NCI-H2196 (cell line): ENCODE measurements around the gene CPN2.
A peak's percentile ranks its signal among the peaks of the same experiment; 100 is the strongest.

Source experiments
- DNase-seq: peaks from one replicate; lab custom pipeline; 2025; ENCODE audit not compliant: unreplicated experiment; lab: John Stamatoyannopoulos, UW

The CPN2 gene

GRCh38 chr3:194357681-194358080 is 6.6 kb upstream of the CPN2 start:
- no peak for DNase-seq

- no peak for DNase-seq
Measured at GRCh38 chr3:194355379-194355778, 4.3 kb upstream of the CPN2 start.

- no peak for DNase-seq
Measured at GRCh38 chr3:194354315-194354714, 3.2 kb upstream of the CPN2 start.

- DNase-seq: no peak
Measured at GRCh38 chr3:194352667-194353246, 1.6 kb upstream of the CPN2 start.

- DNase-seq: no peak
Measured at GRCh38 chr3:194351952-194352536, 916 bp upstream of the CPN2 start.

- no peak for DNase-seq
Measured at GRCh38 chr3:194350726-194351071, 429 bp downstream of the CPN2 start.

- DNase-seq: no peak
Measured at GRCh38 chr3:194348354-194348753, 2.8 kb downstream of the CPN2 start.

GRCh38 chr3:194346621-194347020 is 4.5 kb downstream of the CPN2 start:
- no peak for DNase-seq

- no peak for DNase-seq
Measured at GRCh38 chr3:194346035-194346434, 5.1 kb downstream of the CPN2 start.

- peak; percentile 74 for DNase-seq
Measured at GRCh38 chr3:194344012-194344411, 7.1 kb downstream of the CPN2 start.

GRCh38 chr3:194343561-194343893 is 7.6 kb downstream of the CPN2 start:
- no peak for DNase-seq

- no peak for DNase-seq
Measured at GRCh38 chr3:194342861-194343560, 8.1 kb downstream of the CPN2 start.

- DNase-seq: no peak
Measured at GRCh38 chr3:194340757-194341400, 10.2 kb downstream of the CPN2 start.

GRCh38 chr3:194339840-194340239 is 11.3 kb downstream of the CPN2 start:
- no peak for DNase-seq

- DNase-seq: no peak
Measured at GRCh38 chr3:194339356-194339755, 11.8 kb downstream of the CPN2 start.

- DNase-seq: no peak
Measured at GRCh38 chr3:194337965-194338753, 13.0 kb downstream of the CPN2 start.

GRCh38 chr3:194336601-194337355 is 14.3 kb downstream of the CPN2 start:
- DNase-seq: no peak

- DNase-seq: no peak
Measured at GRCh38 chr3:194333981-194334320, 17.2 kb downstream of the CPN2 start.

GRCh38 chr3:194333212-194333980 is 17.7 kb downstream of the CPN2 start:
- no peak for DNase-seq

GRCh38 chr3:194332858-194333211 is 18.3 kb downstream of the CPN2 start:
- no peak for DNase-seq
